Measurements from ENCODE around the gene C6orf47. TPM values are rescaled to one million over a fixed set of nuclear protein-coding genes. Genes with fewer than 3 reads are reported as not detected.

C6orf47 gene
- total and polyA plus RNA-seq, 10 of the 15 experiments (the other 5 are each of a cell fraction or from before 2014, with no cell fraction given): 0.16 to 20.4 (median 17.3) TPM; not detected in 1

DNA sequence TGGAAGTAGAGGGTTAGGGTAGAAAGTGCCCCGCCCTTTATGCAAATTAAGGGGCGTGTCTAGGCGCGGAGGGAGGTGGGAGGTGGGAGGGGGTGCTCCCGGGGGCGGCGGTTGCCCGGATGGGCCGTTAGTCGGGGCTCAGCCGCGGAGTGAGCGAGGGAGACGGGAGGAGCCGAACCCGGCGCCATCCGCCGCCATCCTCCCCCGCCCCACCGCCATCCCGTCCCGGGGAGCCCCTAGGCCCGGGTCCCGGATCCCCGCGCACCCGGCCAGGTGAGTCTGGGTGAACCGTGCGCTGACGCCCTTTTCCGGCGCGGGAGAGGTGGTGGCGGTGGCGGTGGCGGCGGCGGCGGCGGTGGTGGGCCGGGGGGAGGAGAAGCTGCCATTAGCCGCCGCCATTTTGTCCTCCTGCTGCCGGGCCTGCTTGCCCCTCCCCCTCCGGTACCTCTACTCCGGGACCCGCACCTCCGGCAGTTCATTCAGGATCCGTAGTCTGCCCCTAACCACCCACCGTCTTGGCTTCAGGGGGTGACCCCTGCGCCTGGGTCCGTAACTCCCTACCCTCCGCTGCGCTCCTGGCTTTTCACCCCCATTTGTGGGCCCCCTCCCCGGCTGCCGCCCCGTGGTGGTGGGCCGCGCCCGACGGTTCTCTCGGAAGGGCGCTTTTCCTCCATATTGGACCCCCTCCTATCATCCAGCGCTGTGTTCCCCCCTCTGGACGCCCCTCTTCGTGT is 39.8 kb downstream of the C6orf47 start, which contains the start of gene PRRC2A:
TSS of gene PRRC2A (plus strand) at position 130 of the 734 bp plus-strand sequence. CDS start 2,075 bp downstream, outside the sequence.
- Histone ChIP-seq H3K27me3 (replicated peaks in 1 of 2; ENCODE audit: control insufficient read depth in 2 of 2, insufficient read depth in 2 of 2, low read length in 1 of 2) (no peaks in the 10 kb centered on the region), H3K4me2 (ENCODE audit: control insufficient read depth, insufficient read depth) (peak within 1 kb of the TSS; percentile 80), H3K9ac (ENCODE audit: control insufficient read depth, insufficient read depth, low read length) (peak within 1 kb of the TSS; percentile 99), H4K20me1 (ENCODE audit: control insufficient read depth, insufficient read depth) (peaks cover 4% of the 10 kb centered on the region; the same call in 1 of the 2 replicates), H3K4me3 (peak within 1 kb of the TSS; percentile 86), H3K4me1 (ENCODE audit: control insufficient read depth, insufficient read depth, low read length) (peaks cover 13% of the 10 kb centered on the region), H3K27ac (ENCODE audit: control insufficient read depth, insufficient read depth) (peak within 1 kb of the TSS; percentile 98), H2AFZ (ENCODE audit: control insufficient read depth, low read depth, low read length) (peak within 1 kb of the TSS; percentile 77), H3K79me2 (ENCODE audit: control insufficient read depth, insufficient read depth, low read length) (peaks cover 48% of the 10 kb centered on the region), H3K9me3 (replicated peaks; ENCODE audit: control insufficient read depth, insufficient read depth, low read length) (no peaks in the 10 kb centered on the region), H3K36me3 (ENCODE audit: control insufficient read depth in 2 of 2, insufficient read depth in 2 of 2, low read length in 1 of 2) (peaks cover 17 to 27% of the 10 kb centered on the region in 2 experiments)
- CTCF ChIA-PET: interaction anchor here (0.7 to 3.0 kb wide), 3 partner anchors 22 to 24 kb away, joined by 3 to 17 read pairs (median 4); no protein-coding TSS in a partner anchor
- RAD21 ChIA-PET (ENCODE audit: unreplicated experiment): no interaction called here
- no TSS peak for BruUV-seq (replicated peaks)
- ATAC-seq (peak; percentile 77), FAIRE-seq (peak; percentile 23), DNase-seq (ENCODE audit: low read depth, low spot score) (no peak)
- 2% methylated on average over 17 of the region's 67 CpGs for WGBS (ENCODE audit: insufficient coverage, insufficient replicate concordance, low lambda C conversion rate, missing lambda C conversion rate)
- POLR2A ChIA-PET: interaction anchor here (0.6 to 5.2 kb wide), 11 partner anchors 11 to 201 kb away, joined by 3 to 58 read pairs (median 3); partner anchors contain the start of genes APOM, BAG6, C6orf47 and CLIC1
- in situ Hi-C loops (cut with MboI) (no loop called here), intact Hi-C loops (cut with micrococcal nuclease; ENCODE audit: unreplicated experiment) (loop anchor here (1.0 kb wide), 2 partner anchors 32 to 45 kb away; partner anchors contain the start of gene BAG6)
- SMC1A ChIA-PET (ENCODE audit: uncharacterized antibody, unreplicated experiment): interaction anchor here (0.8 to 2.9 kb wide), 12 partner anchors 11 to 209 kb away, joined by 3 to 15 read pairs (median 6); partner anchors contain the start of genes BAG6, C6orf47, DDX39B and GPANK1
- TF ChIP-seq CREB1 (IDR thresholded peaks at IDR 0.05; ENCODE audit: low read depth) (no peak), TCF3 (IDR thresholded peaks at IDR 0.05; ENCODE audit: borderline replicate concordance, insufficient read depth, low read depth, low read length) (0 out of 2 replicates have a peak, but pooled peaks have one; percentile 36), CHD1 (IDR thresholded peaks at IDR 0.05; ENCODE audit: low read depth, low read length) (peak; percentile 85; the same call in 1 of the 2 replicates), NFXL1 (IDR thresholded peaks at IDR 0.05; ENCODE audit: borderline replicate concordance) (no peak), ZZZ3 (IDR thresholded peaks at IDR 0.05; ENCODE audit: control insufficient read depth, insufficient read length, low read depth) (no peak), EZH2 (IDR thresholded peaks at IDR 0.05; ENCODE audit: borderline replicate concordance, control insufficient read depth, low read depth, low read length) (no peak), ZNF24 (IDR thresholded peaks at IDR 0.05) (0 out of 2 replicates have a peak, but pooled peaks have one; percentile 12), POLR2A (IDR thresholded peaks at IDR 0.05; ENCODE audit: low read depth, low read length) (peak; percentile 90), NFYA (IDR thresholded peaks at IDR 0.05; ENCODE audit: borderline replicate concordance, low read depth, low read length) (no peak), YY1 (IDR thresholded peaks at IDR 0.05; ENCODE audit: low read depth, low read length) (peak; percentile 96), KDM1A (IDR thresholded peaks at IDR 0.05; ENCODE audit: borderline replicate concordance) (no peak), EED (IDR thresholded peaks at IDR 0.05; ENCODE audit: low read depth) (no peak), ATF2 (IDR thresholded peaks at IDR 0.05; ENCODE audit: low read length) (no peak), TCF7 (IDR thresholded peaks at IDR 0.05; ENCODE audit: borderline replicate concordance) (no peak), MEF2A (IDR thresholded peaks at IDR 0.05; ENCODE audit: insufficient read depth, low read depth, low read length) (no peak), ATF7 (IDR thresholded peaks at IDR 0.05; ENCODE audit: low read depth) (no peak), POLR2AphosphoS5 (IDR thresholded peaks at IDR 0.05; ENCODE audit: low read length) (no peak), SUPT20H (IDR thresholded peaks at IDR 0.05; ENCODE audit: borderline replicate concordance, control insufficient read depth, low read depth, low read length) (no peak)
- TF ChIP-seq, protein P1, sequence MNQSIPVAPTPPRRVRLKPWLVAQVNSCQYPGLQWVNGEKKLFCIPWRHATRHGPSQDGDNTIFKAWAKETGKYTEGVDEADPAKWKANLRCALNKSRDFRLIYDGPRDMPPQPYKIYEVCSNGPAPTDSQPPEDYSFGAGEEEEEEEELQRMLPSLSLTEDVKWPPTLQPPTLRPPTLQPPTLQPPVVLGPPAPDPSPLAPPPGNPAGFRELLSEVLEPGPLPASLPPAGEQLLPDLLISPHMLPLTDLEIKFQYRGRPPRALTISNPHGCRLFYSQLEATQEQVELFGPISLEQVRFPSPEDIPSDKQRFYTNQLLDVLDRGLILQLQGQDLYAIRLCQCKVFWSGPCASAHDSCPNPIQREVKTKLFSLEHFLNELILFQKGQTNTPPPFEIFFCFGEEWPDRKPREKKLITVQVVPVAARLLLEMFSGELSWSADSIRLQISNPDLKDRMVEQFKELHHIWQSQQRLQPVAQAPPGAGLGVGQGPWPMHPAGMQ (IDR thresholded peaks at IDR 0.05; ENCODE audit: borderline replicate concordance): no peak
- TF ChIP-seq, protein P2, sequence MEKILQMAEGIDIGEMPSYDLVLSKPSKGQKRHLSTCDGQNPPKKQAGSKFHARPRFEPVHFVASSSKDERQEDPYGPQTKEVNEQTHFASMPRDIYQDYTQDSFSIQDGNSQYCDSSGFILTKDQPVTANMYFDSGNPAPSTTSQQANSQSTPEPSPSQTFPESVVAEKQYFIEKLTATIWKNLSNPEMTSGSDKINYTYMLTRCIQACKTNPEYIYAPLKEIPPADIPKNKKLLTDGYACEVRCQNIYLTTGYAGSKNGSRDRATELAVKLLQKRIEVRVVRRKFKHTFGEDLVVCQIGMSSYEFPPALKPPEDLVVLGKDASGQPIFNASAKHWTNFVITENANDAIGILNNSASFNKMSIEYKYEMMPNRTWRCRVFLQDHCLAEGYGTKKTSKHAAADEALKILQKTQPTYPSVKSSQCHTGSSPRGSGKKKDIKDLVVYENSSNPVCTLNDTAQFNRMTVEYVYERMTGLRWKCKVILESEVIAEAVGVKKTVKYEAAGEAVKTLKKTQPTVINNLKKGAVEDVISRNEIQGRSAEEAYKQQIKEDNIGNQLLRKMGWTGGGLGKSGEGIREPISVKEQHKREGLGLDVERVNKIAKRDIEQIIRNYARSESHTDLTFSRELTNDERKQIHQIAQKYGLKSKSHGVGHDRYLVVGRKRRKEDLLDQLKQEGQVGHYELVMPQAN (conservative IDR thresholded peaks at IDR 0.05): peak; percentile 65; the same call in 1 of the 2 replicates
